ENCODE results near the gene GRB2. TPM values are rescaled to one million over a fixed set of nuclear protein-coding genes. Genes with fewer than 3 reads are reported as not detected.

The GRB2 gene
- polyA plus RNA-seq, 3 donors: 164 to 338 (median 262) TPM

DNA sequence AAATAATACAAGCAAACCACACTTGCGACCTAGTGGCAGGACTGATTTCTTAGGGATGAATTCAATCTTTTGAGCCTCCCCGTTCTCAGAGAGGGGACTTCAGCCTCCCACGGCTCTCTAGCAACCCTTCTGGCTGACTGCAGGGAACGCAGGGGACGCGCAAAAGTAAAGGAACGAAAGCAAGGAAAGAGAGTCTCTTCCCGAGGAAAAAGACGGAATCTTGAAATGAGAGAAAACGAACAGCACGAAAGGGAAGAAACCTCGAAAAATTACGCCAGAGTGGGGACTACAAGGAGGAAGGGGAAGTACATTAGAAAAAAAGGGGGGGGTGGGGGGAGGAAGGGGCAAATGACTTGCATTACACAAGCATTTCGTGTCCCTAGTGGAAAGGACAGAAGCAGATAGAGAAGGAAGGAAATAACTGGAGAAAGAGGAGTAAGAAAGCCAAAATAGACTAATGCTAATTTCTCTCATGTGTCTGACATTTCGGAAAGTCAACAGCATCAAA is 1.2 kb downstream of the GRB2 start:
- intact Hi-C loops (cut with micrococcal nuclease): loop anchor here (2.0 kb wide), 2 partner anchors 81 to 113 kb away; no protein-coding TSS in a partner anchor
- peaks cover 69% of the 10 kb centered on the region for H4K20me1 ChIP-seq (ENCODE audit: insufficient read depth, low read length)
- DNase-seq: peak; percentile 83 to 93 (median 89)
- H3K27ac Mint-ChIP-seq: peak overlapping the region; percentile 97 to 100 (median 98)
- H3K27ac ChIP-seq (ENCODE audit: low read depth in 1 of 2, low read length in 2 of 2): peak overlapping the region; percentile 91 to 95
- H3K9me3 Mint-ChIP-seq: peaks cover 0 to 3% (median 0%) of the 10 kb centered on the region in 7 donors
- H3K4me1 Mint-ChIP-seq: peaks cover 50% of the 10 kb centered on the region
- peaks cover 86% of the 10 kb centered on the region for H3K79me2 ChIP-seq (ENCODE audit: insufficient read depth, low read length)
- no peak overlapping the region for H2AFZ ChIP-seq (ENCODE audit: insufficient read depth, low read depth, low read length, poor library complexity, severe bottlenecking)
- WGBS (ENCODE audit: insufficient coverage): 0% methylated on average over 11 of the region's 15 CpGs
- H3K36me3 Mint-ChIP-seq: peaks cover 10 to 26% of the 10 kb centered on the region in 2 donors
- H3K4me3 Mint-ChIP-seq: peak overlapping the region; percentile 98 to 99
- peak overlapping the region; percentile 84 for H3K4me2 ChIP-seq (replicated peaks; ENCODE audit: extremely low read depth, low read length, poor library complexity, severe bottlenecking)
- TF ChIP-seq, protein P1, sequence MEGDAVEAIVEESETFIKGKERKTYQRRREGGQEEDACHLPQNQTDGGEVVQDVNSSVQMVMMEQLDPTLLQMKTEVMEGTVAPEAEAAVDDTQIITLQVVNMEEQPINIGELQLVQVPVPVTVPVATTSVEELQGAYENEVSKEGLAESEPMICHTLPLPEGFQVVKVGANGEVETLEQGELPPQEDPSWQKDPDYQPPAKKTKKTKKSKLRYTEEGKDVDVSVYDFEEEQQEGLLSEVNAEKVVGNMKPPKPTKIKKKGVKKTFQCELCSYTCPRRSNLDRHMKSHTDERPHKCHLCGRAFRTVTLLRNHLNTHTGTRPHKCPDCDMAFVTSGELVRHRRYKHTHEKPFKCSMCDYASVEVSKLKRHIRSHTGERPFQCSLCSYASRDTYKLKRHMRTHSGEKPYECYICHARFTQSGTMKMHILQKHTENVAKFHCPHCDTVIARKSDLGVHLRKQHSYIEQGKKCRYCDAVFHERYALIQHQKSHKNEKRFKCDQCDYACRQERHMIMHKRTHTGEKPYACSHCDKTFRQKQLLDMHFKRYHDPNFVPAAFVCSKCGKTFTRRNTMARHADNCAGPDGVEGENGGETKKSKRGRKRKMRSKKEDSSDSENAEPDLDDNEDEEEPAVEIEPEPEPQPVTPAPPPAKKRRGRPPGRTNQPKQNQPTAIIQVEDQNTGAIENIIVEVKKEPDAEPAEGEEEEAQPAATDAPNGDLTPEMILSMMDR (IDR thresholded peaks at IDR 0.05): peak; percentile 25
- H3K4me1 ChIP-seq (ENCODE audit: control insufficient read depth in 1 of 2, insufficient read depth in 2 of 2, low read length in 2 of 2): peaks cover 53 to 56% of the 10 kb centered on the region in 2 donors
- peaks cover 0 to 8% of the 10 kb centered on the region in 2 donors for H3K36me3 ChIP-seq (replicated peaks in 1 of 2; ENCODE audit: control insufficient read depth in 1 of 2, insufficient read depth in 2 of 2, low read length in 2 of 2)
- no peaks in the 10 kb centered on the region for H3K9me3 ChIP-seq (replicated peaks in 1 of 2; ENCODE audit: control insufficient read depth in 1 of 2, insufficient read depth in 1 of 2, low read length in 2 of 2)
- peak overlapping the region; percentile 88 to 100 (median 93) for H3K4me3 ChIP-seq (replicated peaks in 1 of 3; ENCODE audit: low read depth in 2 of 3, low read length in 3 of 3)
- peak overlapping the region; percentile 99 for H3K9ac ChIP-seq (ENCODE audit: insufficient read depth, low read length, poor library complexity, severe bottlenecking)
- H3K27me3 Mint-ChIP-seq (ENCODE audit: low read depth in 3 of 3): peaks cover 0 to 4% (median 0%) of the 10 kb centered on the region in 3 donors
- no peaks in the 10 kb centered on the region for H3K27me3 ChIP-seq (ENCODE audit: control insufficient read depth in 2 of 2, insufficient read depth in 2 of 2, low read length in 2 of 2)

DNA sequence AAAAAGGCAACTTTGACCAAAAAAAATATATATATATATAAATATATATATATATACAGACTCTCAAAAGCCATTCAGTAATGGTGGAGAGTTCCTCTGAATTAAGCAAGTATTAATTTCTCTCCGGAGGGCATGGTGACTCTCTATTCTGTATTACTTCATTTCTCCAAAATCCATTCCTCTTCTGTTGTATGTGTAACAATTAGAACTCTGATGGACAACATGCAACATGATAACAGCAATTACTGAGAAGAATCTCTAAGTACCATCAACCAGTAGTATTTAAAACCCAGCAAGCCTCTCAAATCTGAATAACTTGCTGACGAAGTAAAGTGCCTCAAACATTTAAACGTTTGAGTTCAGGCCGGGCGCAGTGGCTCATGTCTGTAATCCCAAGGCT is 2.3 kb downstream of the GRB2 start:
- Mint-ChIP-seq H3K4me1 (peaks cover 59% of the 10 kb centered on the region), H3K27ac (peak overlapping the region; percentile 82 to 100 (median 98)), H3K4me3 (peak overlapping the region; percentile 98 to 99), H3K9me3 (no peaks in the 10 kb centered on the region), H3K27me3 (ENCODE audit: low read depth in 3 of 3) (peaks cover 0 to 4% (median 0%) of the 10 kb centered on the region in 3 donors), H3K36me3 (peaks cover 10 to 28% of the 10 kb centered on the region in 2 donors)
- TF ChIP-seq, protein P1 (IDR thresholded peaks at IDR 0.05): no peak
- intact Hi-C loops (cut with micrococcal nuclease): no loop called here
- peak overlapping the region; percentile 84 for H3K4me2 ChIP-seq (replicated peaks; ENCODE audit: extremely low read depth, low read length, poor library complexity, severe bottlenecking)
- WGBS (ENCODE audit: insufficient coverage): 51% methylated on average over 4 of the region's 5 CpGs
- peaks cover 97% of the 10 kb centered on the region for H3K79me2 ChIP-seq (ENCODE audit: insufficient read depth, low read length)
- H3K27ac ChIP-seq (ENCODE audit: low read depth in 1 of 2, low read length in 2 of 2): peak overlapping the region; percentile 91 to 95
- H3K4me3 ChIP-seq (replicated peaks in 1 of 3; ENCODE audit: low read depth in 2 of 3, low read length in 3 of 3): peak overlapping the region; percentile 88 to 100 (median 93)
- H3K9ac ChIP-seq (ENCODE audit: insufficient read depth, low read length, poor library complexity, severe bottlenecking): peak overlapping the region; percentile 99
- H3K27me3 ChIP-seq (ENCODE audit: control insufficient read depth in 2 of 2, insufficient read depth in 2 of 2, low read length in 2 of 2): no peaks in the 10 kb centered on the region
- peak in 1 of 3 donors; percentile 19 for DNase-seq
- H2AFZ ChIP-seq (ENCODE audit: insufficient read depth, low read depth, low read length, poor library complexity, severe bottlenecking): no peak overlapping the region
- peaks cover 0 to 8% of the 10 kb centered on the region in 2 donors for H3K36me3 ChIP-seq (replicated peaks in 1 of 2; ENCODE audit: control insufficient read depth in 1 of 2, insufficient read depth in 2 of 2, low read length in 2 of 2)
- peaks cover 62 to 68% of the 10 kb centered on the region in 2 donors for H3K4me1 ChIP-seq (ENCODE audit: control insufficient read depth in 1 of 2, insufficient read depth in 2 of 2, low read length in 2 of 2)
- no peaks in the 10 kb centered on the region for H3K9me3 ChIP-seq (replicated peaks in 1 of 2; ENCODE audit: control insufficient read depth in 1 of 2, insufficient read depth in 1 of 2, low read length in 2 of 2)
- H4K20me1 ChIP-seq (ENCODE audit: insufficient read depth, low read length): peaks cover 81% of the 10 kb centered on the region
